ENCODE data around the gene KCNJ10.

Gene KCNJ10

DNA sequence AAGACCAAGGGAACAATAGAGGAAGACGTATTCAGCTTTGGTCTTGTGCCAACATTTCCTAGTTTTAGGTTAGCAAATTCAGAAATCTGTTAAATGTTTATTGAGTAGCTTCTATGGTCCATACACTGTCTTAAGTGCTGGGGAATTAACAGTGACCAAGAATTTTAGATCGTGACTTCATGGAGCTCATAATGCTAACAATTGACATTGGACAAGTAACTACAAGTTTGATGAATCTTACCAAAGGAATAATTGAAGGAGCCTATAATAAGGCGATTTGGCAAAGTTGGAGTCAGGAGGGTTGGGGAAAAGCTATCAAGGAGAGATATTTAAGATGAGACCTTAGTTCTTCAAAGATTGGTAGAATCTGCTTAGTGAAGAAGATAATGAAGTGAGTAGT lies 114.5 kb downstream of the KCNJ10 start:
- DNase-seq = no peak

DNA sequence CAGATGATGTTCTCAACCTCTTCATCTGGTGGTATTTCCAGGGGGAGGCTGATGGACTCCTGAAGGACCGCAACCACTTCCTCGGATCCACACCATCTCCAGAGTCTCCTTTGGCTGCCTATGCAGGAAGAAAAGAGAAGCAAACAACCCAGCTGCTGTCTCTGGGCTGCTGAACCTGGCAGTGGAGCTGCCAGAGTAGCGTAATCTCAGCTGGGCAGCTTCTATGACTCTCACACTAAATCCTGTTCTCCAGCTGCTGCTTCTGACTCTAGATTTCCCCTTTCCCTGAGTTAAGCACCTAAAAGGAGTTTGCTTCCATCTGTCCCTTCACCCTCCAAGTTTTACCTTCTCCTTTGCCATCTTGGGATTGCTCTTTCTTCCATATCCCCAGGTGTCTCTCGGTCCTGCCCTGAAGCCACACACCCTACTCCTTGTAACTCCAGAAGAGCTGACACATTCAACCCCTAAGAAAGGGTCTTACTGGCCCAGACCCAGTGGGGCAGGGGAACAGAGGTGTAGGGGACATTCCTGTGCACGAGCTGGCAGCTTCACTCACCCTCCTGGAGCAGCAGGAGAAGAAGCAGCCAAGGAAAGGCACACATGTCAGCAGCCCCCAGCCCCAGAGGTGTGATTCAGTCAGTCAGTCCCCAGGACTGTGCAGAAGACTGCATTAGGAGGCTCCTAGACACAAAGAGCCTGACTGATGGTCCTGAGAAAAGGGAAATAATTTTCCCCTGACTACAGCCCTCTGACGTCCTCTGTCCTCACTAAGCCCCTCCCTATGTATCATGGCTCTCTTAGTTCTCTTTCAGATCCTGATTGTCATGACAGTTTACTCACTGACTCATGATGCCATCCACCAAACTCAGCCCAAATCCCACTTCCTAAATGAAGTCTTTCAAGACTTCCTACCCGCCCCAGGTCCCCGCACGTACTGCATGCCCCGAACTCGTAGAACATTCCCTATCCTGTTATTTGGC lies 116.1 kb downstream of the KCNJ10 start, which contains the start of gene SLAMF9:
TSS of gene SLAMF9 (minus strand) at position 702 of the 980 bp plus-strand sequence. CDS start at position 602, 100 bp downstream.
- no peak for DNase-seq

DNA sequence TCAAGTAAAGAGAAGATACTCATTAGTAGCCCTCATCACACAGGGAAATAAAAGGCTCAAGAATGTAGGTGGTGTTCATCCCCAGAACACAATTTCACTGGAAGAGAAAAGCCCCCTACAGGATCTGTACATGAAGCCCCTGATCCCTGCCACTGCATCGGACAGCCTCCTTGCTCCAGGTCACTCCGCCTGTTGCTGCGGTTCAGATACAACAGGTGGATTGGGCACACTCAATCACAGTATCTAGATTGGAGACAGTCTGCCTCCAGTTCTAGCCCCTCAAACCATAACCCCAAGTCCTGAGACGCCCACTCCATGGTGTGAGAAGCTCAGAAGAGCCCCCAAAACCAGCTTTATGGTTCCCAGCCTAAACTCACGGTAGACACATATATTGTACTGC lies 117.0 kb downstream of the KCNJ10 start:
- DNase-seq = no peak

DNA sequence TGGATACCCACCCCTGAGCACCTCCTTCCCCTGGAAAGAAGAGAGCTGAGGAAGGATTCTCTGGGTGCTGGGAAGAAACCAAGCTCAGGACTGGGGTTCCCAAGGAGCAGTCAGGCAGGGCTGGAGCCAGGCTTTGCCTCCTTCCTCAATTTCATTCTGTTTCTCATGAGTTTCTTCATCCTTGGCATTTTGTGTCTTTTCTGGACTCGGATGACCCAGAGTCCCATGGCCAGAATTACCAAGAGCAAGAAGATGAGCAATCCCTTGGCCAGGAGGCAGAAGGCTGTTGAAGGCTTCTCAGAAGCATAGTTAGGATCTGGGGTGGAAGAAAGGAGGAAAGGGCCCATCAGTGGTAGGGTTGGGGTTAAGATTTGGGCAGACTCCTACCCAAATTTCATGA lies 118.4 kb downstream of the KCNJ10 start:
- DNase-seq = no peak

DNA sequence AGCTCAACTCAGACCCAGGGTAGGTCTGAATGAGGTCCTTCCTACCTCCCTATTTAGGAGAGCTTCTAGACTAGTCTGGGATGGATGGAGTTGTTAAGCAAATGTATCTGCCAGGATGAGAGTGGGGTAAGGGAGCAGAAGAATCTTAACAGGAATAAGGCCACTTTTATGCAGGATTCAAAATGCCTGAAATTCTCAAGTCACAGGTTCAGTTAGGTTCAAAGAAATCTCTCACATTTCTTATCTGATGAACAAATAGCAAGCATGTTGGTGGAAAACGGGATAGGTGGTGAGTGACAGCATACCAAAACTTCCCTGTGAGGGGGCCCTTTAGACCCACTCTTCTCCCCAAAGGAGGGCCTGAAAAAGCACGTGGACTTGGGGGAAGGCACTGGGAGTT lies 118.9 kb downstream of the KCNJ10 start:
- DNase-seq = no peak

DNA sequence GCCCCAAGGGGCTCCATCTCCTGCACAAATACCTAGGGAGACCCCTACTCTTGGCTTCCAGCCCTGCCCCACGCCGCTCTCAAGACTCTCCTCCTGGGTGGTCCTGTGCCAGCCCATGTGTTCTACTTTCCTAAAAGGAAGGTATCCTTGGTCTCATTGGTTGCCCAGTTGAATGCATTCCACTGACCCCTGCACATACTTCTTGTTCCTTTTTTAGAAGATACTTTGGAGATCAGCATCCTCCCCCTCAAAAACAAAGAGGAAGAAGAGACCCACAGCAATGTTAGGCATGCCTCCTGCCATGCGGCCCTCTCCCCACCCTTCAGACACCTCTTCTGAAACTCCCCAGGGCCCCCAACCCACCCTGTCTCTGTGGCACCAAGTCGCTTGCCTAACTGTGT lies 120.0 kb downstream of the KCNJ10 start:
- DNase-seq = no peak

DNA sequence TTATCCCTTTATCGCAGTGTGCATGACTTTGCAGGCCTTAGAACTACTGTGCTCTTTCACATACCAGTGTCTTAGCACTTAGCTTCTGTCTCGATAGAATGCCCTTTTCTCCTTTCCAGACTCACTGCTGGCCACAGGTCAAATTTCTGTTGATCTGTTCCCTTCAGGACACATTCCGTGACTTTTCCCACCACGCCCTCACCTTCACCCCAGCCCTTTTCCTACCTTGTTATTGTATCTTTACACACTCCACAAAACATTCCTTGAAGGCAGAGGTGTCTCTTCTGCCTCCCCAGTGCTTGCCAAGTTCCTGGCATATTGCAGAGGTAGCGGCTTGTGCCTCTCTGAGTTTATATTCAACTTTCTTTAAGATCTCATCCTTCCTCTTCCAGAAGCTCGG lies 120.8 kb downstream of the KCNJ10 start:
- no peak for DNase-seq
